ENCODE measurements around the gene DOK5. TPM values are rescaled to one million over a fixed set of nuclear protein-coding genes. Genes with fewer than 3 reads are reported as not detected.

The DOK5 gene
- total RNA-seq, 1 donor from 2014 or later: 3.5 TPM

DNA sequence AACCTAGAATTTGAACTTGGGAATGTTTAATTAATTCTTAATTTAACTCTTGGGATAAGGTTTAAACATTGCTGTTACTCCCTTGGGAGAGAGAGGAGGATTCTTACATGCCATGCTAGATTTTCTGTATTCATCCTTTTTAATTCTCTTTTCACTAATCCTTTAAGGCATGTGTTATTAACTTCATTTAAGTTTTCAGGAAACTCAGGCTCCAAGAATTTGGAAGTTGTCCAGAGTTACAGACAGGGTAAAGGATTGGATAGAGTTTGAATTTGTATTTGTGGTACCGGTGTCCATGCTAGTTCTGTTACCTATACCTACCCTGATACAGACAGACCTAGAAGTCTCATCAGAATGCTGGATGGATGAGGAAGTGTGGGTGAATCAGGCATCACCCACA lies 23.7 kb downstream of the DOK5 start:
- Histone ChIP-seq H3K4me3 (ENCODE audit: low read depth, low read length) (no peak overlapping the region), H3K36me3 (ENCODE audit: control insufficient read depth, insufficient read depth, low read length) (no peaks in the 10 kb centered on the region), H3K27me3 (ENCODE audit: control insufficient read depth, insufficient read depth, low read length) (no peaks in the 10 kb centered on the region)
- TF ChIP-seq, protein P1, sequence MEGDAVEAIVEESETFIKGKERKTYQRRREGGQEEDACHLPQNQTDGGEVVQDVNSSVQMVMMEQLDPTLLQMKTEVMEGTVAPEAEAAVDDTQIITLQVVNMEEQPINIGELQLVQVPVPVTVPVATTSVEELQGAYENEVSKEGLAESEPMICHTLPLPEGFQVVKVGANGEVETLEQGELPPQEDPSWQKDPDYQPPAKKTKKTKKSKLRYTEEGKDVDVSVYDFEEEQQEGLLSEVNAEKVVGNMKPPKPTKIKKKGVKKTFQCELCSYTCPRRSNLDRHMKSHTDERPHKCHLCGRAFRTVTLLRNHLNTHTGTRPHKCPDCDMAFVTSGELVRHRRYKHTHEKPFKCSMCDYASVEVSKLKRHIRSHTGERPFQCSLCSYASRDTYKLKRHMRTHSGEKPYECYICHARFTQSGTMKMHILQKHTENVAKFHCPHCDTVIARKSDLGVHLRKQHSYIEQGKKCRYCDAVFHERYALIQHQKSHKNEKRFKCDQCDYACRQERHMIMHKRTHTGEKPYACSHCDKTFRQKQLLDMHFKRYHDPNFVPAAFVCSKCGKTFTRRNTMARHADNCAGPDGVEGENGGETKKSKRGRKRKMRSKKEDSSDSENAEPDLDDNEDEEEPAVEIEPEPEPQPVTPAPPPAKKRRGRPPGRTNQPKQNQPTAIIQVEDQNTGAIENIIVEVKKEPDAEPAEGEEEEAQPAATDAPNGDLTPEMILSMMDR (IDR thresholded peaks at IDR 0.05; ENCODE audit: insufficient read depth, low read length, poor library complexity, severe bottlenecking): no peak
- DNase-seq (ENCODE audit: low read depth): no peak

DNA sequence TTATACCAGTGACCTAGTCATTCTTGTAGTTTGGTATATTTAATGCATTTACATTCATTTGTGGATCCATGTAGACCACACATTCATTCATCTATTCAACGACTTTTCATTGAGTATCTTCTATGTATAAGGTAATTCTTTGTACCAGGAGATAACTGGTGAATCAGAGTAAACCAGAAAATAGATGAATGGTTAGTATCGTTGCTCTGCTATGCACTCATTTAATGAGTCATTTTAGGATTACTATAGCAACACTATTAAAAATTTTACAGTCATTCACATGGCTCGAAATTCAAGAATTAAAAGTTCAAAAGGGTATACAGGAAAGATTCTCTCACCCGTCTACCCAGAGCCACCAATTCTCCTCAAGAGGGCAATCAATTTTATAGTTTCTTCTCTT lies 26.8 kb downstream of the DOK5 start:
- no peaks in the 10 kb centered on the region for H3K36me3 ChIP-seq (ENCODE audit: control insufficient read depth, insufficient read depth, low read length)
- TF ChIP-seq, protein P1 (IDR thresholded peaks at IDR 0.05; ENCODE audit: insufficient read depth, low read length, poor library complexity, severe bottlenecking): no peak
- no peak for DNase-seq (ENCODE audit: low read depth)

DNA sequence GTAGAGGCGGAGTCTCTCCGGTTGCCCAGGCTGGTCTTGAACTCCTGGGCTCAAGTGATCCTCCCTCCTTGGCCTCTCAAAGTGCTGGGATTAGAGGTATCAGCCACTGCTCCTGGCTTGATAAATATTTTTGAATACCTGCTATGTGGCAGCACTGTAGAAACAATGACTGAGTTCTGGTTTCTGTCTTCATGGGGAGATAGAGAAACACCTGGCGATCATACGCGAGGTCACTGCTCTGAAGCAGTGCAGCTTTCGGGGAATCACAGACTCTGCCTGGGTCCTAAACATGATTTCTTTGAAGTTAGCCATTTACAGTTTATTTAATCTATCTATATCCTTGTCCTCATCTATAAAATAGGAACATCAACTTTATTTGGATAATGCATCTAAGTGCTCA lies 31.2 kb downstream of the DOK5 start:
- H3K27me3 ChIP-seq (ENCODE audit: control insufficient read depth, insufficient read depth, low read length): no peaks in the 10 kb centered on the region
- TF ChIP-seq, protein P1 (IDR thresholded peaks at IDR 0.05; ENCODE audit: insufficient read depth, low read length, poor library complexity, severe bottlenecking): no peak

More for the DNA sequence above, 26.8 kb downstream of the DOK5 start:
- no peaks in the 10 kb centered on the region for H3K27me3 ChIP-seq (ENCODE audit: control insufficient read depth, insufficient read depth, low read length)
- no peak overlapping the region for H3K4me3 ChIP-seq (ENCODE audit: low read depth, low read length)

DNA sequence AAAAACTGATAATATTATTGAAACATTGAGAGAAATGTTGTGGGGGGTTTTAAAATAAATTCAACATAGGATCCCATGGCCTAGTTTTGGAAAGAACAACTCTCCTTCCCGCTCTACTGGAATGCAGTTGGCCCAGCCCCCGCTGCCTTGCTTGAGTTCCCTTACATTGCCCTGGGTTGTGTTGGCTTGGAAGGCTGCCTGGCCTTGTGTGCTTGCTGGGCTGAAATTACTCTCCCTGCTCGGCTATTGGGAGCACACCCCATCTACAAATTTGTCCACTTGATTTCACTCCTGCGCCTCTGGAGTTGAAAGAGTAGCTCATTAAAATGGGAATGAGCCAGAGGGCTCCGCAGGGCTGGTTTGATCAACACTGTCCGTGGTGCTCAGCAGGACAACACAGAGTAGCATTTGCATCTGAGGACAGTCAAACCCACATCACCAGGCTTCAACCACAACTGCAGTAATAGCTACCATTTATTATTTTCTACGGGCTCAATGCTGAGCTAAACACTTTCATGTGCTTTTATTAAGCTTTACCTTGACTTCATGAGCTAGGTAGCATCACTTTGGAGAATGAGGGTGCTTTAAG lies 35.2 kb downstream of the DOK5 start:
- Histone ChIP-seq H3K27me3 (ENCODE audit: control insufficient read depth, insufficient read depth, low read length) (no peaks in the 10 kb centered on the region), H3K4me3 (ENCODE audit: low read depth, low read length) (no peak overlapping the region), H3K36me3 (ENCODE audit: control insufficient read depth, insufficient read depth, low read length) (no peaks in the 10 kb centered on the region)
- TF ChIP-seq, protein P1 (IDR thresholded peaks at IDR 0.05; ENCODE audit: insufficient read depth, low read length, poor library complexity, severe bottlenecking): no peak
- no peak for DNase-seq (ENCODE audit: low read depth)

More for the DNA sequence above, 31.2 kb downstream of the DOK5 start:
- H3K36me3 ChIP-seq (ENCODE audit: control insufficient read depth, insufficient read depth, low read length): no peaks in the 10 kb centered on the region
- H3K4me3 ChIP-seq (ENCODE audit: low read depth, low read length): no peak overlapping the region
- no peak for DNase-seq (ENCODE audit: low read depth)

DNA sequence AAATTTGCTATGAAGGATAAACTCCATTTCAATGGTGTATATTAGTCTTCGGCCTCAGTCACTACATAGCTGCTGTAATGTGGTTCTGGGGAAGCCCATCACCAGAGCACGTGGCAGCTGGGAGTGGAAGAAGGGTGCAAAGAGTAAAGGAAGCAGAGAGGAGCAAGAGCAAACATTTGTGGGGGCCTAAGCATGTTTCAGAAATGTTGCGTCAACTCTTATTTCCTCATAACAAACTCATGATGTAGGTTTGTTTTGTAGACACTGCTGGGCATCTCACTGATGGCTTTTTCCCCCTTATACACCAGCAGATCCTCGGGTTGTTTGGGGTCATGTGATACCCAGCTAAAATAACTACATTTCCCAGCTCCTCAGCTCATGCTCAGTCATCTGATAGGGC lies 37.3 kb downstream of the DOK5 start:
- no peak overlapping the region for H3K4me3 ChIP-seq (ENCODE audit: low read depth, low read length)
- TF ChIP-seq, protein P1 (IDR thresholded peaks at IDR 0.05; ENCODE audit: insufficient read depth, low read length, poor library complexity, severe bottlenecking): no peak
- DNase-seq (ENCODE audit: low read depth): no peak
- H3K36me3 ChIP-seq (ENCODE audit: control insufficient read depth, insufficient read depth, low read length): no peaks in the 10 kb centered on the region
- H3K27me3 ChIP-seq (ENCODE audit: control insufficient read depth, insufficient read depth, low read length): no peaks in the 10 kb centered on the region

DNA sequence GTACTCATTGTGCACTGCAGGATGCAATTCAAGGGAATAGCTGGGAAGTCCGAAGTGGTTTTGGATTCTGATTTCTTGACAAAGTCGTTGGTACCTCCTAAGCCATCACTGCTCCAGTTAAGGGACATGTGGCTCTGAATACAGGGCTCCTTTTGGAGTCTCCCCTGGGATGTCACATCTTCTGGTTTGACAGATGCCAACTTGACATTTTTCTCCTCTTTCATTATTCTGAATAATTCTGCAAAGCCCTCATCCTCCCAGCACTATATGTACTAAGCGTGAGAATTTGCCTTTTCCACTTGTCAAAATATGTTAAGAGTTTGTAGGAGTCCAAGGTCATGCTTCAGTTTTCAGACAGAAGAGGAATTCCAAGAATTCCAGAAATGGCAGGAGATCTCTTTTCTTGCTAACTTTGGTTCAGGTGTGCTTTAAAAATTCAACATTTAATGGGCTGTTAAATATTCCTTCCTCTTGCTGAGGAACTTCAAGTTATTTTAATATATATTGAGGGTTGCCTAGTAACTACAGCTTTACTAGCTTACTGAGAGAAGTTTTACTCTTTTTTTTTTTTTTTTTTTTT lies 38.7 kb downstream of the DOK5 start:
- TF ChIP-seq, protein P1 (IDR thresholded peaks at IDR 0.05; ENCODE audit: insufficient read depth, low read length, poor library complexity, severe bottlenecking): no peak
- DNase-seq (ENCODE audit: low read depth): no peak

More for the DNA sequence above, 38.7 kb downstream of the DOK5 start:
- no peaks in the 10 kb centered on the region for H3K27me3 ChIP-seq (ENCODE audit: control insufficient read depth, insufficient read depth, low read length)
- no peak overlapping the region for H3K4me3 ChIP-seq (ENCODE audit: low read depth, low read length)
- no peaks in the 10 kb centered on the region for H3K36me3 ChIP-seq (ENCODE audit: control insufficient read depth, insufficient read depth, low read length)
